A549 (cell line): Measurements from ENCODE around the gene ZNF335. TPM values are rescaled to one million over a fixed set of nuclear protein-coding genes. Genes with fewer than 3 reads are reported as not detected.

Source experiments
- ATAC-seq, 2 experiments: fragments of 200-7000 bp in 1 of 2; fragments of >200 bp in 1 of 2; cut with Nextera tagmentation in 1 of 2; cut with Tn5 transposase in 1 of 2; 3 replicates each; pipeline versions ENCODE4 v1.8.0 to v1.9.1; 2018 to 2020; ENCODE audit warnings: mild to moderate bottlenecking in 1 of 2, moderate library complexity in 1 of 2
- CTCF ChIA-PET: fragments of 300-600 bp; sonication (Branson Sonifier 250); formaldehyde crosslinking; extraction: SDS; loops from one replicate; lab custom pipeline; 2021; ENCODE audit warnings: antibody characterized with exemption, inconsistent platforms; lab: Yijun Ruan, JAX
- POLR2A ChIA-PET: fragments of 350-600 bp; formaldehyde crosslinking; extraction: SDS; loops from one replicate; lab custom pipeline; 2021; ENCODE audit warnings: antibody characterized with exemption, inconsistent platforms; lab: Yijun Ruan, JAX
- DNase-seq, 2 experiments: peaks; one replicate each; pipeline versions ENCODE4 v3.0.0 to v3.0.0-alpha.2; 2011 to 2016; ENCODE audit warnings: low read depth in 1 of 2, low spot score in 1 of 2
- FAIRE-seq: peaks from 2 replicates; lab custom pipeline; 2011; peaks lifted over from hg19 to GRCh38; lab: Jason Lieb, UNC
- H3K27ac ChIP-seq, 2 experiments: fragments of >200 bp; sonication (Bioruptor Twin); formaldehyde crosslinking; 3 replicates each; pipeline ENCODE4 v1.5.1; 2016 to 2017
- H3K4me1 ChIP-seq: fragments of >200 bp; sonication (Bioruptor Twin); formaldehyde crosslinking; 3 replicates; pipeline ENCODE4 v1.6.1; 2016
- H3K4me2 ChIP-seq: fragments of >200 bp; sonication (Bioruptor Twin); formaldehyde crosslinking; 3 replicates; pipeline ENCODE4 v1.6.1; 2016
- H3K4me3 ChIP-seq: fragments of >200 bp; sonication (Bioruptor Twin); formaldehyde crosslinking; 3 replicates; pipeline ENCODE4 v1.5.1; 2016
- H3K9me3 ChIP-seq: fragments of >200 bp; sonication (Bioruptor Twin); formaldehyde crosslinking; 3 replicates; pipeline ENCODE4 v1.6.1; 2016
- MYC ChIP-seq: IDR thresholded peaks from 2 replicates; pipeline ENCODE4 v1.6.1; 2012; ENCODE audit warnings: mild to moderate bottlenecking, inconsistent platforms, low read length, improper control_type of control experiment, borderline replicate concordance
- NFE2L2 ChIP-seq: fragments of 150-350 bp; conservative IDR thresholded peaks from 2 replicates; pipeline ENCODE4 v1.6.1; 2014; ENCODE audit warnings: low read length
- ZFP36 ChIP-seq: fragments of 450-650 bp; IDR thresholded peaks from 2 replicates; pipeline ENCODE4 v1.6.1; 2014; ENCODE audit warnings: borderline replicate concordance; ENCODE audit not compliant: partially characterized antibody
- WGBS: methylation state at CpG from one replicate; pipeline ENCODE4 v1.1.6; 2017; ENCODE audit errors: missing lambda C conversion rate; 5-methylcytosine and 5-hydroxymethylcytosine counted together
- polyA plus RNA-seq, 4 experiments: library from polyadenylated mRNA; depleted of rRNA in 3 of 4; stranded (reverse); fragments of >200 nt; fragmentation: RNase III in 1 of 4; extraction: RNeasy Plus Mini Kit Qiagen cat#74134 plus additional on column Dnase treatment in 1 of 4; gene quantifications; 2 replicates in 3 of 4; 3 replicates in 1 of 4; pipeline ENCODE4 v1.2.3, GENCODE V29; 2011 to 2017
- TF ChIP-seq, protein P1 (sequence below): fragments of 250-450 bp; sonication (Bioruptor Pico); IDR thresholded peaks from 2 replicates; pipeline ENCODE4 v1.5.0; 2020; ENCODE audit warnings: low read depth, mild to moderate bottlenecking, moderate library complexity

ZNF335 gene
- polyA plus RNA-seq, 2 of the 4 experiments (the other 2 are of a cell fraction) = 7.3 to 9.3 TPM

DNA sequence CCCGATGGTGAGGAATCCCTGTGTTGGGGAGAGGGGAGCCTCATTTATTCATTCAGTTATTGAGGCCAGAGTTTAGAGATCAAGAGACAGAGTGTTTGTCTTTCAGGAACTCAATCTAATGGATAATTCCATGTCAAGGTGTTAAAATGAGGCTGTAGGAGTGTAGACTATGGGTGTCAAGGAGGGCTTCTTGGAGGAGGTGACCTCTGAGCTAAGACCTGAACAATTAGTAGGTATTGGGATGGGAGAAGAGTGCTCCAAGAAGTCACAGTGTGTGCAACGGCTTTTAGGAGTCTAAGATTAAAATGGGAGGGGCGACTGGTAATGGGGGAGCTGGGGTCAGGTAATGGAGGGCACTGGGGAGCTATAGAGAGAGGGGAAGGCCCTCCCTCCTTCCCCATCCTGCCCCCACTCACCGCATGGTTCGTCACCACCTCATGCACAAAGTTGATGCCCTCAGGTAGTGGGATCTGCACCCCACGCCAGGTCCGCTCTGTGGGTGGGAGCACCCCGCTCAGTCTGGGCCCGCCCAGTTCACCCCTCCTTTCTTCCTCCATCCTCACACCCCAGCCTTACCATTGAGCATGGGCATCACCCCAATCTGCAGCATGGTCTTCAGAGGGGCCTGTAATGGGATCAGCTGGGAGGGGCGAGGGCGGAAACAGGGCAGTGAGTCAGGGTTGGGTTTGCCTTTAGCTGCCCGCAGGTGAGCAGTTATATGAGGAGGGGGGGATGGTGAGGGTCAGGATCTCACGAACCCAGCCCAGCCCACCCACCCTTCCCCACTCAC lies 72.8 kb downstream of the ZNF335 start:
- no peak for FAIRE-seq
- 83% methylated on average over 13 of the region's 13 CpGs for WGBS
- ATAC-seq = no peak
- Histone ChIP-seq H3K27ac (no peak overlapping the region), H3K4me1 (no peaks in the 10 kb centered on the region), H3K9me3 (no peaks in the 10 kb centered on the region), H3K4me2 (no peak overlapping the region), H3K4me3 (no peak overlapping the region)
- no peak for DNase-seq
- TF ChIP-seq, protein P1, sequence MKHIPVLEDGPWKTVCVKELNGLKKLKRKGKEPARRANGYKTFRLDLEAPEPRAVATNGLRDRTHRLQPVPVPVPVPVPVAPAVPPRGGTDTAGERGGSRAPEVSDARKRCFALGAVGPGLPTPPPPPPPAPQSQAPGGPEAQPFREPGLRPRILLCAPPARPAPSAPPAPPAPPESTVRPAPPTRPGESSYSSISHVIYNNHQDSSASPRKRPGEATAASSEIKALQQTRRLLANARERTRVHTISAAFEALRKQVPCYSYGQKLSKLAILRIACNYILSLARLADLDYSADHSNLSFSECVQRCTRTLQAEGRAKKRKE (CRISPR knock-in tag) = no peak
- TF ChIP-seq MYC (no peak), NFE2L2 (no peak), ZFP36 (peak; percentile 64)
- ChIA-PET POLR2A (interaction anchor here (0.7 to 1.0 kb wide), 2 partner anchors 12 to 18 kb away, joined by 3 to 4 read pairs; partner anchors contain the start of genes PLTP and ZSWIM1), CTCF (interaction anchor here (1.1 to 2.0 kb wide), 5 partner anchors 10 to 1042 kb away, joined by 3 to 8 read pairs (median 5); no protein-coding TSS in a partner anchor)

Other genes starting within 250 kb of the ZNF335 start
- not detected in 2 replicates for gene SPINT4, start 249.9 kb downstream of the ZNF335 start, polyA plus RNA-seq (2011; rRNA removed)
- not detected in 3 replicates for gene SPINT4, start 249.9 kb downstream of the ZNF335 start, polyA plus RNA-seq (2017; fragmentation: RNase III; extraction: RNeasy Plus Mini Kit Qiagen cat#74134 plus additional on column Dnase treatment)
- gene WFDC3, start 180.3 kb downstream of the ZNF335 start, polyA plus RNA-seq (2011; rRNA removed) = 0.34 TPM in 1 of 2 replicates, not detected in the other
- not detected in 3 replicates for gene WFDC3, start 180.3 kb downstream of the ZNF335 start, polyA plus RNA-seq (2017; fragmentation: RNase III; extraction: RNeasy Plus Mini Kit Qiagen cat#74134 plus additional on column Dnase treatment)
- gene DNTTIP1, start 180.2 kb downstream of the ZNF335 start, polyA plus RNA-seq (2011; rRNA removed) = 34.1 and 38.3 TPM in 2 replicates
- gene DNTTIP1, start 180.2 kb downstream of the ZNF335 start, polyA plus RNA-seq (2017; fragmentation: RNase III; extraction: RNeasy Plus Mini Kit Qiagen cat#74134 plus additional on column Dnase treatment) = 24.9 to 26.0 TPM (median 25.3 TPM) in 3 replicates
- 123 and 137 TPM in 2 replicates for gene UBE2C, start 159.6 kb downstream of the ZNF335 start, polyA plus RNA-seq (2011; rRNA removed)
- gene UBE2C, start 159.6 kb downstream of the ZNF335 start, polyA plus RNA-seq (2017; fragmentation: RNase III; extraction: RNeasy Plus Mini Kit Qiagen cat#74134 plus additional on column Dnase treatment) = 188 to 212 TPM (median 189 TPM) in 3 replicates
- gene TNNC2, start 144.9 kb downstream of the ZNF335 start, polyA plus RNA-seq (2011; rRNA removed) = 0.23 TPM in 1 of 2 replicates, not detected in the other
- gene TNNC2, start 144.9 kb downstream of the ZNF335 start, polyA plus RNA-seq (2017; fragmentation: RNase III; extraction: RNeasy Plus Mini Kit Qiagen cat#74134 plus additional on column Dnase treatment) = 0.17 to 0.22 TPM in 2 of 3 replicates, not detected in the other
- 4.0 and 4.1 TPM in 2 replicates for gene SNX21, start 138.4 kb downstream of the ZNF335 start, polyA plus RNA-seq (2011; rRNA removed)
- gene SNX21, start 138.4 kb downstream of the ZNF335 start, polyA plus RNA-seq (2017; fragmentation: RNase III; extraction: RNeasy Plus Mini Kit Qiagen cat#74134 plus additional on column Dnase treatment) = 4.9 to 7.7 TPM (median 7.0 TPM) in 3 replicates
- 18.5 and 19.8 TPM in 2 replicates for gene ACOT8, start 114.8 kb downstream of the ZNF335 start, polyA plus RNA-seq (2011; rRNA removed)
- 12.6 to 14.7 TPM (median 14.0 TPM) in 3 replicates for gene ACOT8, start 114.8 kb downstream of the ZNF335 start, polyA plus RNA-seq (2017; fragmentation: RNase III; extraction: RNeasy Plus Mini Kit Qiagen cat#74134 plus additional on column Dnase treatment)
- gene ZSWIM3, start 114.6 kb downstream of the ZNF335 start, polyA plus RNA-seq (2011; rRNA removed) = 1.3 and 1.9 TPM in 2 replicates
- 1.0 to 1.1 TPM (median 1.1 TPM) in 3 replicates for gene ZSWIM3, start 114.6 kb downstream of the ZNF335 start, polyA plus RNA-seq (2017; fragmentation: RNase III; extraction: RNeasy Plus Mini Kit Qiagen cat#74134 plus additional on column Dnase treatment)
- gene ZSWIM1, start 91.0 kb downstream of the ZNF335 start, polyA plus RNA-seq (2011; rRNA removed) = 4.7 and 7.6 TPM in 2 replicates
- 5.8 to 6.6 TPM (median 6.1 TPM) in 3 replicates for gene ZSWIM1, start 91.0 kb downstream of the ZNF335 start, polyA plus RNA-seq (2017; fragmentation: RNase III; extraction: RNeasy Plus Mini Kit Qiagen cat#74134 plus additional on column Dnase treatment)
- 0.31 and 0.54 TPM in 2 replicates for gene SPATA25, start 84.6 kb downstream of the ZNF335 start, polyA plus RNA-seq (2011; rRNA removed)
- gene SPATA25, start 84.6 kb downstream of the ZNF335 start, polyA plus RNA-seq (2017; fragmentation: RNase III; extraction: RNeasy Plus Mini Kit Qiagen cat#74134 plus additional on column Dnase treatment) = 0.59 to 1.3 TPM (median 0.77 TPM) in 3 replicates
- gene NEURL2, start 81.0 kb downstream of the ZNF335 start, polyA plus RNA-seq (2011; rRNA removed) = 0.56 and 0.57 TPM in 2 replicates
- 1.4 to 1.6 TPM (median 1.4 TPM) in 3 replicates for gene NEURL2, start 81.0 kb downstream of the ZNF335 start, polyA plus RNA-seq (2017; fragmentation: RNase III; extraction: RNeasy Plus Mini Kit Qiagen cat#74134 plus additional on column Dnase treatment)
- 53.1 and 61.2 TPM in 2 replicates for gene CTSA, start 80.9 kb downstream of the ZNF335 start, polyA plus RNA-seq (2011; rRNA removed)
- 76.4 to 95.6 TPM (median 93.2 TPM) in 3 replicates for gene CTSA, start 80.9 kb downstream of the ZNF335 start, polyA plus RNA-seq (2017; fragmentation: RNase III; extraction: RNeasy Plus Mini Kit Qiagen cat#74134 plus additional on column Dnase treatment)
- gene PLTP, start 60.0 kb downstream of the ZNF335 start, polyA plus RNA-seq (2011; rRNA removed) = 2.7 and 4.5 TPM in 2 replicates
- gene PLTP, start 60.0 kb downstream of the ZNF335 start, polyA plus RNA-seq (2017; fragmentation: RNase III; extraction: RNeasy Plus Mini Kit Qiagen cat#74134 plus additional on column Dnase treatment) = 0.97 to 1.6 TPM (median 1.5 TPM) in 3 replicates
- gene PCIF1, start 37.5 kb downstream of the ZNF335 start, polyA plus RNA-seq (2011; rRNA removed) = 19.7 and 24.3 TPM in 2 replicates
- 18.7 to 21.6 TPM (median 21.4 TPM) in 3 replicates for gene PCIF1, start 37.5 kb downstream of the ZNF335 start, polyA plus RNA-seq (2017; fragmentation: RNase III; extraction: RNeasy Plus Mini Kit Qiagen cat#74134 plus additional on column Dnase treatment)
- 0.09 and 0.12 TPM in 2 replicates for gene MMP9, start 36.7 kb upstream of the ZNF335 start, polyA plus RNA-seq (2011; rRNA removed)
- 0.06 to 0.34 TPM (median 0.24 TPM) in 3 replicates for gene MMP9, start 36.7 kb upstream of the ZNF335 start, polyA plus RNA-seq (2017; fragmentation: RNase III; extraction: RNeasy Plus Mini Kit Qiagen cat#74134 plus additional on column Dnase treatment)
- gene SLC12A5, start 57.0 kb upstream of the ZNF335 start, polyA plus RNA-seq (2011; rRNA removed) = 3.0 and 3.5 TPM in 2 replicates
- 10.8 to 11.7 TPM (median 11.5 TPM) in 3 replicates for gene SLC12A5, start 57.0 kb upstream of the ZNF335 start, polyA plus RNA-seq (2017; fragmentation: RNase III; extraction: RNeasy Plus Mini Kit Qiagen cat#74134 plus additional on column Dnase treatment)
- 22.2 and 28.0 TPM in 2 replicates for gene NCOA5, start 117.8 kb upstream of the ZNF335 start, polyA plus RNA-seq (2011; rRNA removed)
- gene NCOA5, start 117.8 kb upstream of the ZNF335 start, polyA plus RNA-seq (2017; fragmentation: RNase III; extraction: RNeasy Plus Mini Kit Qiagen cat#74134 plus additional on column Dnase treatment) = 26.2 to 27.2 TPM (median 27.1 TPM) in 3 replicates
- 5.2 and 7.0 TPM in 2 replicates for gene CD40, start 146.1 kb upstream of the ZNF335 start, polyA plus RNA-seq (2011; rRNA removed)
- 4.7 to 5.7 TPM (median 4.9 TPM) in 3 replicates for gene CD40, start 146.1 kb upstream of the ZNF335 start, polyA plus RNA-seq (2017; fragmentation: RNase III; extraction: RNeasy Plus Mini Kit Qiagen cat#74134 plus additional on column Dnase treatment)